Left lung (tissue), 10 donors: ENCODE data around the gene ANKRD30B. TPM values are rescaled to one million over a fixed set of nuclear protein-coding genes. Genes with fewer than 3 reads are reported as not detected.
"Not testable (repeated sequence)": the region's sequence is repeated elsewhere in the genome, so short reads cannot be mapped to it uniquely, and the experiment has no call there.

Experiments
- ATAC-seq: fragments of 200-7000 bp; cut with Tn5 transposase; one replicate; pipeline ENCODE4 v1.9.1; 2020; ENCODE audit warnings: moderate library complexity
- DNase-seq, 4 donors: peaks; one replicate each; pipeline ENCODE4 v3.0.0-alpha.2; 2013 to 2020
- H3K27ac ChIP-seq, 2 donors: fragments of 200-600 bp; sonication (generic) in 1 of 2; one replicate each; pipeline versions ENCODE4 v1.5.0 to v1.8.0; 2020 to 2021
- H3K27me3 ChIP-seq, 2 donors: fragments of 200-600 bp; sonication (generic) in 1 of 2; one replicate each; pipeline versions ENCODE4 v1.5.0 to v1.8.0; 2020 to 2021
- H3K36me3 ChIP-seq, 2 donors: fragments of 200-600 bp; sonication (generic) in 1 of 2; one replicate each; pipeline versions ENCODE4 v1.5.0 to v1.8.0; 2020 to 2021
- H3K4me1 ChIP-seq, 2 donors: fragments of 200-600 bp; one replicate each; pipeline ENCODE4 v1.8.0; 2021
- H3K4me3 ChIP-seq, 2 donors: fragments of 200-600 bp; sonication (generic) in 1 of 2; one replicate each; pipeline versions ENCODE4 v1.5.0 to v1.8.0; 2020 to 2021; ENCODE audit warnings: mild to moderate bottlenecking in 1 of 2
- H3K9me3 ChIP-seq, 2 donors: fragments of 200-600 bp; sonication (generic) in 1 of 2; one replicate each; pipeline versions ENCODE4 v1.5.0 to v1.8.0; 2020 to 2021
- intact Hi-C, 2 donors: fragments of 100-400 bp; cut with DNase I; formaldehyde crosslinking; loops; one replicate each; pipeline versions ENCODE4 v1.11.2 to v1.14.2; 2022
- polyA plus RNA-seq, 6 donors: library from polyadenylated mRNA; unstranded; fragments of 120-200 nt; gene quantifications; one replicate each; pipeline ENCODE4 v1.2.1, GENCODE V29; 2013; ENCODE audit not compliant: insufficient read length in 6 of 6
- total RNA-seq, 2 donors: library from RNA; stranded (reverse); fragmentation: NEBNext Ultra II Directional; extraction: Animal tissue kit (Norgen Biotek cat#: 25700); gene quantifications; one replicate each; pipeline ENCODE4 v1.2.1, GENCODE V29; 2021
- TF ChIP-seq, protein P1 (sequence below), 2 donors: fragments of 200-600 bp; sonication (generic) in 1 of 2; IDR thresholded peaks; one replicate each; pipeline versions ENCODE4 v1.5.0 to v1.8.0; 2021; ENCODE audit warnings: antibody characterized with exemption in 2 of 2
- donor health status: DM: no; HTN: yes; CAD: no.
- donor health status: DM: no; HTN: no; CAD: no.

ANKRD30B gene
- total and polyA plus RNA-seq, 8 donors: 0.06 to 0.23 TPM; not detected in 6

DNA sequence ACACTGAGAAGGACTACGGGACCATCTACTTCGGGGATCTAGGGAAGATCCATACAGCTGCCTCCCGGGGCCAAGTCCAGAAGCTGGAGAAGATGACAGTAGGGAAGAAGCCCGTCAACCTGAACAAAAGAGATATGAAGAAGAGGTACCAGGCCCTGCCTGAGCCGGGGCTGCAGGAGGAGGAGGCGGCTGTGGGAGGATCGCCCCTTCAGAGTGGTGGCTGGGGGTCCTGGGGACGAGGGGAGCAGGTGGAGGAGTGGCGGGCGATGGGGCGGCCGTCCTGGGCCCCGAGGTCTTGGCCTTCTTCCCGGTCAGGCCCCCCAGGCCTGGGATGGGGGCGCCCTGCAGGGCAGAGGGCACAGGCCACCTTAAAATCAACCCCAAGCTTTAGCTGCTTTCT, 524 bp downstream of the ANKRD30B start:
- H3K4me3 ChIP-seq: no peak overlapping the region
- H3K36me3 ChIP-seq: no peaks in the 10 kb centered on the region
- peaks cover 0 to 21% of the 10 kb centered on the region in 2 donors for H3K27me3 ChIP-seq
- intact Hi-C loops: no loop called here
- H3K27ac ChIP-seq: no peak overlapping the region
- DNase-seq (peak in 1 of 4 donors; percentile 62), ATAC-seq (no peak)
- TF ChIP-seq, protein P1, sequence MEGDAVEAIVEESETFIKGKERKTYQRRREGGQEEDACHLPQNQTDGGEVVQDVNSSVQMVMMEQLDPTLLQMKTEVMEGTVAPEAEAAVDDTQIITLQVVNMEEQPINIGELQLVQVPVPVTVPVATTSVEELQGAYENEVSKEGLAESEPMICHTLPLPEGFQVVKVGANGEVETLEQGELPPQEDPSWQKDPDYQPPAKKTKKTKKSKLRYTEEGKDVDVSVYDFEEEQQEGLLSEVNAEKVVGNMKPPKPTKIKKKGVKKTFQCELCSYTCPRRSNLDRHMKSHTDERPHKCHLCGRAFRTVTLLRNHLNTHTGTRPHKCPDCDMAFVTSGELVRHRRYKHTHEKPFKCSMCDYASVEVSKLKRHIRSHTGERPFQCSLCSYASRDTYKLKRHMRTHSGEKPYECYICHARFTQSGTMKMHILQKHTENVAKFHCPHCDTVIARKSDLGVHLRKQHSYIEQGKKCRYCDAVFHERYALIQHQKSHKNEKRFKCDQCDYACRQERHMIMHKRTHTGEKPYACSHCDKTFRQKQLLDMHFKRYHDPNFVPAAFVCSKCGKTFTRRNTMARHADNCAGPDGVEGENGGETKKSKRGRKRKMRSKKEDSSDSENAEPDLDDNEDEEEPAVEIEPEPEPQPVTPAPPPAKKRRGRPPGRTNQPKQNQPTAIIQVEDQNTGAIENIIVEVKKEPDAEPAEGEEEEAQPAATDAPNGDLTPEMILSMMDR (IDR thresholded peaks at IDR 0.05): no peak
- H3K9me3 ChIP-seq: no peaks in the 10 kb centered on the region
- no peaks in the 10 kb centered on the region for H3K4me1 ChIP-seq

DNA sequence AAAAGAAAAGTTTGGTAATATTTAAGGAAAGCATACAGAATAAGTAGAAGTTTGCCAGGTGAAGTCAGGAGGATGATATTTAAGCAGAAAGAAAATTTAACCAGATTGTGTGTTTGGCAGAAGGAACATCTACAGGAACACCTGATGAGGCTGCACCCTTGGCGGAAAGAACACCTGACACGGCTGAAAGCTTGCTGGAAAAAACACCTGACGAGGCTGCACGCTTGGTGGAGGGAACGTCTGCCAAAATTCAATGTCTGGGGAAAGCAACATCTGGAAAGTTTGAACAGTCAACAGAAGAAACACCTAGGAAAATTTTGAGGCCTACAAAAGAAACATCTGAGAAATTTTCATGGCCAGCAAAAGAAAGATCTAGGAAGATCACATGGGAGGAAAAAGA, 15.6 kb downstream of the ANKRD30B start:
- DNase-seq, H3K36me3 ChIP-seq, ATAC-seq, H3K27ac ChIP-seq, H3K4me1 ChIP-seq, H3K9me3 ChIP-seq, H3K4me3 ChIP-seq, H3K27me3 ChIP-seq, intact Hi-C loops: not testable (repeated sequence)

DNA sequence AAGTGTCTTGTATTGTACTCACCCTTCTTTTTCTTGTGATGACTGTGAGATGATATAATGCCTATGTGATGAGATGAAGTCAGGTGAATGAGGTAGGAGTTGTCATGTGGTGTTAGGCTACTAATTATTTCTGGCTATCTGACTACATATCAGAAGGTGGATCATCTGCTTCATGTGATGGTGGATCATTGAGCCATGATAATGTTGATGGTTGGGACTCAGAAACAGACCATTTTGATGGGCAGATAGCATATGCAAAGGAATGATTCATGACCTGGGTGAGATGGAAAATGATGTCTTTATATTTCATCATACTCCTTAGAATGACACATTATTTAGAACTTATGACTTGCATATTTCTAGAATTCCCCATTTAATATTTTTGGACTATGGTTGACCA, 19.5 kb downstream of the ANKRD30B start:
- DNase-seq (no peak), ATAC-seq (no peak)
- no peaks in the 10 kb centered on the region for H3K4me1 ChIP-seq
- H3K4me3 ChIP-seq: no peak overlapping the region
- no peaks in the 10 kb centered on the region for H3K36me3 ChIP-seq
- TF ChIP-seq, protein P1 (IDR thresholded peaks at IDR 0.05): no peak
- H3K27ac ChIP-seq: no peak overlapping the region
- intact Hi-C loops: no loop called here
- H3K9me3 ChIP-seq: no peaks in the 10 kb centered on the region
- no peaks in the 10 kb centered on the region for H3K27me3 ChIP-seq

DNA sequence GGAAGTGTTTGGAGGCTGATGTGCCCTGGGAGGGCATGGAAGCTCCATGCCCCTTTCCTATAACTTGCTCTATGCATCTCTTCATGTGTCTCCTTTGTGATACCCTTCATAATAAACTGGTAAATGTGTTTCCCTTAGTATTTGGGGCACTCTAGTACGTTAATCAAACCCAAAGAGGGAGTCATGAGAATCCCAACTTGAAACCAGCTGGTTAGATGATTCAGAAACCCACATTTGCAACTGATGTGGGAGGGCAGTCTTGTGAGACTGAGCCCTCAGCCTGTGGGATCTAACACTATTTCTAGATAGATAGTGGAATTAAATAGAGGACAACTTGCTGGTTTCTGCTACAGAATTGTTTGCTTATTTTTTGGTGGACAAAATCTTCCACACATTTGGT, 20.3 kb downstream of the ANKRD30B start:
- Histone ChIP-seq H3K27me3 (no peaks in the 10 kb centered on the region), H3K27ac (no peak overlapping the region), H3K4me3 (no peak overlapping the region), H3K36me3 (no peaks in the 10 kb centered on the region), H3K9me3 (no peaks in the 10 kb centered on the region), H3K4me1 (no peaks in the 10 kb centered on the region)
- intact Hi-C loops: no loop called here
- ATAC-seq: no peak
- TF ChIP-seq, protein P1 (IDR thresholded peaks at IDR 0.05): no peak
- DNase-seq: no peak

DNA sequence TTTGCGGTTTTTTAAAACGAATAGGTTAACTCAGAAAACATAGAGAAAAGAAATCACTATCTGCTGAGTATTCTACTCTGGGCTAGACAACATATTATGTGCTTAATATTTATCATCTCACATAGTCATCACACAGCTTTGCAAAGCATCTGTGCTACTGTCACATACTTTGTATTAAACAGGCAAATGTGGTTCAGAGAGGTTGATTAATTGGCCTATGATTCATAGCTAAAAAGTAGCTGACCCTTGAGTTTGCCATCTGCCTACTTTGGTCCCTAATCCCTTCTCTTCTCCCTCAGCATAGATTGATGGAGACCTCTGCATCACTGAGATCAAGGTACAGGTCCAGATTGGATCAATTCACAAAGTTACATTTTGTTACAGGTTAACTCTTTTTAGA, 21.4 kb downstream of the ANKRD30B start:
- DNase-seq: no peak
- ATAC-seq: no peak

DNA sequence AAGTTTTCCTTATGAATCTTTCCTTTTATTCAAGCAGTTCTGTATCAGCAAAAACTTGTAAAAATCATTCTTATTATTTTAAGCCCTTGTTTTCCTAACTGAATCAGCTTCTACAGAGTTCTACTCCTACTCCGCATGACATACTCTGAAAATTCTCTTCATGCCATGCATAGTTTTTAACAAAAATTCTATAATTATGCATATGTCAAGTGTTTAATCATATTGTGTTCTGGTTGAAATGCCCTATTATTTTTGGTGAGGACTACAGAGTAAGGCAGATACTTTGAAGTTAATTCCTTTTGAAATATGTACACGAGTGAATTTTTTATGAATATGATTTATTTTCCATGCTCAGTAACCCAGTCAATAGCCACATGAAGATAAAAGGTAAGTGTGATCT, 28.8 kb downstream of the ANKRD30B start:
- H3K4me1 ChIP-seq: no peaks in the 10 kb centered on the region
- intact Hi-C loops: no loop called here
- H3K9me3 ChIP-seq: peaks cover 0 to 1% of the 10 kb centered on the region in 2 donors
- DNase-seq (no peak), ATAC-seq (no peak)
- H3K27me3 ChIP-seq: no peaks in the 10 kb centered on the region
- TF ChIP-seq, protein P1 (IDR thresholded peaks at IDR 0.05): no peak
- no peak overlapping the region for H3K4me3 ChIP-seq
- H3K36me3 ChIP-seq: no peaks in the 10 kb centered on the region
- no peak overlapping the region for H3K27ac ChIP-seq

More for the DNA sequence above, 21.4 kb downstream of the ANKRD30B start:
- Histone ChIP-seq H3K27me3 (no peaks in the 10 kb centered on the region), H3K4me3 (no peak overlapping the region), H3K36me3 (no peaks in the 10 kb centered on the region), H3K27ac (no peak overlapping the region), H3K4me1 (no peaks in the 10 kb centered on the region), H3K9me3 (no peaks in the 10 kb centered on the region)
- intact Hi-C loops: no loop called here
- TF ChIP-seq, protein P1 (IDR thresholded peaks at IDR 0.05): no peak
